Measurements from ENCODE around the gene TUBB4B. TPM values are rescaled to one million over a fixed set of nuclear protein-coding genes. Genes with fewer than 3 reads are reported as not detected.

Gene TUBB4B
- total and polyA plus RNA-seq, 3 donors from 2014 or later: 856 to 1,777 (median 940) TPM

- Histone ChIP-seq H3K27me3 (no peaks in the 10 kb centered on the region), H3K27ac (peak overlapping the region; percentile 18 to 36), H3K36me3 (ENCODE audit: low read depth, missing control alignments) (no peaks in the 10 kb centered on the region), H3K4me3 (no peak overlapping the region), H3K9me3 (no peaks in the 10 kb centered on the region), H3K4me1 (peaks cover 56% of the 10 kb centered on the region)
- WGBS, 2 donors: 40 to 74% methylated on average over 6 to 17 of the region's 18 CpGs
- DNase-seq: peak; percentile 85
- TF ChIP-seq POLR2A (IDR thresholded peaks at IDR 0.05): no peak
- TF ChIP-seq CTCF (IDR thresholded peaks at IDR 0.05): no peak
- intact Hi-C loops (cut with DNase I; ENCODE audit: low total_unique reads): no loop called here
Observed at GRCh38 chr9:137250329-137251193, 9.5 kb downstream of the TUBB4B start.

DNA sequence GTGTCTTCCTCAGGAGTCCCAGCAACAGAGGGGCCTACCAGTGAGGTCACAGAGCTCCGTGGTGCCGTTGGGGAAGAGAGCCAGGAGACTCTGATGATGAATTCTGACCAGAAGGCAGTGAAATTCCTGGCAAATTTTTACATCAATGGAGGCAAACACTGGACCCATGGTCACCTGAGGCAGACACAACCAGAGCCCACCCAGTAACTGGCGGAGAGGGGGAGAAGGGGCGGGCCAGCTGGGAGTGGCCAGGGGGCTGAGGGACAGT, 10.0 kb downstream of the TUBB4B start, which contains the start of gene STPG3:
Gene STPG3, plus strand, starts transcription at position 93 of the 268 bp plus-strand sequence. Its CDS starts 1 bp downstream, at position 94.
- intact Hi-C loops (cut with DNase I; ENCODE audit: low total_unique reads): no loop called here
- peaks cover 59% of the 10 kb centered on the region for H3K4me1 ChIP-seq

DNA sequence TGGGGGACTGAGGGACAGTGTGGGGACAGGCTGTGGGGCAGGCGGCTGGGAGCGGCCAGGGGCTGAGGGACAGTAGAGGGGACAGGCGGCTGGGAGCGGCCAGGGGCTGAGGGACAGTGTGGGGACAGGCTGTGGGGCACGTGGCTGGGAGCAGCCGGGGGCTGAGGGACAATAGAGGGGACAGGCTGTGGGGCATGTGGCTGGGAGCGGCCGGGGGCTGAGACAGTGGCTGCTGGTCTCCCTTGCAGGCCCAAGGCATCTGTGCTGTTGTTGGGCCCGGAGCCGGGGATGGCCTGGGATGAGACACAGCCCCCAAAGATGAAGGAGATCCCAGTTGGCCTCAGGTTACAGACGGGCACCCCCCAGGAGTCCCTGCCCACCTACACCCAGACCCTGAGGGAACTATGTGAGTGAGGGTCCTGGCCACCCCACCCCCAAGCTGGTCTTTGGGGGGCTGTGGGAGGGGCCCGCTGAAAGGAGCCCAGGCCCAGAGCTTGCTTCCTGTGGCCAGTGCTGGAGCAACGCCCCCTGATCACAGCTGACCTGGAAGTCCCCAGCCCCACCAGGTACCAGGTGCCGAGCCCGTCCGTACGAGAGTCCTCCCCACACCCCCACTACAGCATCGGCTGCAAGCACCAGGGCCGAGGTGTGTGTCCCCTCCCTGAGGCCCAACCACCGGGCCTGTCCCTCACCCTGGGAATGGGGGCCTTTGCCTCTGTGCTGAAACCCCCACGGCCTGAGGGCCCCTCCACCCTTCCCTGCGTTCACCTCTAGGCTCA, 10.6 kb downstream of the TUBB4B start:
- H3K4me3 ChIP-seq: no peak overlapping the region
- H3K9me3 ChIP-seq: no peaks in the 10 kb centered on the region
- no peak for TF ChIP-seq CTCF (IDR thresholded peaks at IDR 0.05)
- TF ChIP-seq POLR2A (IDR thresholded peaks at IDR 0.05): no peak
- peaks cover 64% of the 10 kb centered on the region for H3K4me1 ChIP-seq
- H3K27ac ChIP-seq: peak overlapping the region; percentile 18 to 36
- H3K27me3 ChIP-seq: no peaks in the 10 kb centered on the region
- WGBS, 2 donors: 88 to 91% methylated on average over 9 to 21 of the region's 22 CpGs
- H3K36me3 ChIP-seq (ENCODE audit: low read depth, missing control alignments): no peaks in the 10 kb centered on the region
- intact Hi-C loops (cut with DNase I; ENCODE audit: low total_unique reads): no loop called here
- DNase-seq: no peak

More for the DNA sequence above, 10.0 kb downstream of the TUBB4B start, which contains the start of gene STPG3:
- no peak within 1 kb of the TSS for H3K4me3 ChIP-seq
- H3K9me3 ChIP-seq: no peaks in the 10 kb centered on the region
- no peak for TF ChIP-seq POLR2A (IDR thresholded peaks at IDR 0.05)
- no peak for TF ChIP-seq CTCF (IDR thresholded peaks at IDR 0.05)
- H3K27ac ChIP-seq: peak within 1 kb of the TSS; percentile 18 to 36
- DNase-seq: no peak
- 62 to 76% methylated on average over 4 of the region's 4 CpGs for WGBS, 2 donors
- H3K27me3 ChIP-seq: no peaks in the 10 kb centered on the region
- no peaks in the 10 kb centered on the region for H3K36me3 ChIP-seq (ENCODE audit: low read depth, missing control alignments)

DNA sequence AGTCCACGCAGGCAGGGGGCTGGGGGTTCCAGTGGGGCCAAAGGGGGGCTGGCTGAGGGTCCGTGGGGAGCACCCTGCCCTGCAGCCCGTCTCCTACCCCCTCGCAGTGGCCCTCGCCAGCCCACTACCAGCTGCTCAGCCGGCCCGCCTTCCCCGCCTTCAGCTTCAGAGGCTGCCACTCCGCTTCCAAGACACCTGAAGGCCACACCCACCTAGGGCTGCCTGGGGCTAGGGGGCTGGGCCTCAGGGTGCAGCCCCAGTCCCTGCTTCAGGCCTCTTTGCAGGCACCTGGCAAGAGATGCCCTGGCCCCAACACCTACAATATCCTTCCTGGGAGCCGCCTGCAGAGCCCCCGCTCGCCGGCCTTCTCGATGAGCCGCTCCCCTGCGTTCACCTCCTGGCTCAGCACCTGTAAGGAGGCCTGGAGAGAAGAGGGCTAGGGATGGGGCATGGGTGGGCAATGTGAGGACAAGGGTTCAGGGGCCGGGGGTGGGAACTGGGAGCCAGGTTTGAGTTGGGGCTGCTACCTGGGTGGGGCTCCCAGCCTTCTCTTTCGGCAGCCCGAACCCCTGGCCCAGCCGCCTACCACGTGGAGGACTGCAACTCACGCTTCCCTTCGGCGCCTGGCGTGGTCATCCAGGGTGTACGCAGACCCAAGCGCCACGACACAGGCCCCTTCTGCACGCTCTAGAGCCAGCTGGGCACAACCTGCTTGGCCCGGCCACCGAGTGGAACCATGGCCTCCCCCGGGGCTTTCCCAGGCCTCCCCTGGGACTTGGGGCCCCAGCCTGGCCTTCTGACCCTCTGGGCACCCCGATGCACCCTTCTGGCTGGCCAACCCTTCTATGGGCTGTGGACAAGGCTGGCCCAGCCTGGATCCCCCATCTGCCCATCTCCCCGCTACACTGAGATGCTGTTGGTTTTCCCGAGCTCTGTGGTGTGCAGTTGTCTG, 11.7 kb downstream of the TUBB4B start:
- Histone ChIP-seq H3K9me3 (no peaks in the 10 kb centered on the region), H3K27ac (no peak overlapping the region), H3K36me3 (ENCODE audit: low read depth, missing control alignments) (no peaks in the 10 kb centered on the region), H3K4me1 (peaks cover 56% of the 10 kb centered on the region), H3K27me3 (no peaks in the 10 kb centered on the region), H3K4me3 (no peak overlapping the region)
- TF ChIP-seq POLR2A (IDR thresholded peaks at IDR 0.05) (no peak), CTCF (IDR thresholded peaks at IDR 0.05) (no peak)
- 83 to 92% methylated on average over 25 to 35 of the region's 35 CpGs for WGBS, 2 donors
- no peak for DNase-seq
- intact Hi-C loops (cut with DNase I; ENCODE audit: low total_unique reads): no loop called here
